GM21423 (cell line): ENCODE measurements around the gene ABL2.
"Not testable (repeated sequence)": the region's sequence is repeated elsewhere in the genome, so short reads cannot be mapped to it uniquely, and the experiment has no call there.

ENCODE experiments used
- ATAC-seq: cut with Tn5 transposase; IDR thresholded peaks from one replicate; pipeline ENCODE4 v1.9.1; 2021; ENCODE audit warnings: mild to moderate bottlenecking, moderate library complexity; ENCODE audit not compliant: unreplicated experiment

The ABL2 gene

GRCh38 chr1:179217943-179218507 lies 11.5 kb downstream of the ABL2 start:
- ATAC-seq = no peak

DNA sequence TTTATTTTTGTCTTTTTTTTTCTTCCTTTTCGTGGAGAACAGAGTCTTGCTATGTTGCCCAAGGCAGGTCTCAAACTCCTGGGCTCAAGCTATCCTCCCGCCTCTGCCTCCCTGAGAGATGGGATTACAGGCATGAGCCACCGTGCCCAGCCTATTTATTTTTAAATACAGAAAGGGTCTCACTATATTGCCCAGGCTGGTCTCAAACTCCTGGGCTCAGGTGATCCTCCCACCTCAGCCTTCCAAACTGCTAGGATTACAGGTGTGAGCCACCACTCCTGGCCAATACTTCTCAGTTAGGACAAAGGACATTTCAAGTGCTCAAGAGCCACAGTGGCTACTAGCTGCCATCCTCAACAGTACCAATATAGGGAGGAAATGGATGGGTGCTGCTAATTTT lies 16.2 kb downstream of the ABL2 start:
- ATAC-seq = not testable (repeated sequence)

DNA sequence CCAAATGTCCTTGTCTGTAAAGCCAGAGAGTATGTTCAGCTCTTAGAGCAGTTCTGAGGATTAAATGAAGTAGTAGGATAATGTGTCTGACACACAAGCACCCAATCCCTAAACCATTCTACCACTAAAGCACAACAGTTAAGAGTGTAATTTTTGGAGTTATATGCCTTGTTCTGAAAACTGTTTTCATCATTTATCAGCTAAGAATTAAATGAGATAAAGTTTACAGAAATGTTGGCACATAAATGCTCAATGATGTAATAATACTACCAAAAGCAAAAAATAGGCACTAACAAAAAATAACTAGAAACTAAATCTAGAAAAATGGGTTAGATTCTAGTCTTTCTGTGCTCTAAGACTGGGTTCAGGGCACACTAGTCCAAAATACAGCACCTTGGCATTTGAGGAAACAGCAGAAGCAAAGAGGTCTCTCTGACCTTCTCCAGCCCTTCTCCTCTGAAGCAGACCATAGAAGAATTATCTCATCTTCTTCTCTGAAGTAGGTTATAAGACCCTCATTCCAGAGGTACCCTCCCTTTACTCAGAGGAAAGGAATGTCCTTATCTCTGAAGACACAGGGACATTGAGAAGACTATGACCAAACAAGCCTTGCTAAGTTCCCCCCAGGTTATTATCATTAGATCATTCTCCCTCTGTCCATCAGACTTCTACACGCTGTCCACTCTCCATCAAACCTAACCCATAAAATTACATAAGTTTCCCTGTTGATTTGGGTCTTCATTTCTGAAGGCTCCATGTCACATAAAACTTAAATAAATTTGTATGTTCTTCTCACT lies 20.6 kb downstream of the ABL2 start:
- no peak for ATAC-seq

- ATAC-seq = no peak
These were observed 22.7 kb downstream of the ABL2 start for GRCh38 chr1:179206812-179207211.

DNA sequence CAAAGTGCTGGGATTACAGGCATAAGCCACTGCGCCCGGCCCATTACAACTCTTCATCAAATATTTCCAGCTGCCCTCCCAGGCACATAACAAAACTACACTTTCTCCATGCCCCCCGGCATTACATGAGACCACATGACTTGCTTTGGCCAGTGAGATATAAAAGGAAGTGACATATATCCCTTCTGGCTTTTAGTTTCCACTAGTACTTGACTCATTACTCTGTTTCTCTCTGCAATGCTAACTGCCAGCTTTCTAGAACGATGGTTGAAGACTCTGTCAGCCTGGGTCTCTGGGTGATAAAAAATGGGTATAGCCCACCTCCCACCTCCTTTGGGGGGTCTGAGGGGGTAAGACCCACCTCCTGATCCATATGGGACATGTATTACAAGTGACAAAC lies 24.2 kb downstream of the ABL2 start:
- no peak for ATAC-seq

- no peak for ATAC-seq
These were observed 27.3 kb downstream of the ABL2 start for GRCh38 chr1:179202161-179202560.

GRCh38 chr1:179200586-179200985 lies 28.9 kb downstream of the ABL2 start:
- ATAC-seq = no peak

GRCh38 chr1:179197690-179198297 lies 31.7 kb downstream of the ABL2 start:
- no peak for ATAC-seq

GRCh38 chr1:179195857-179196256 lies 33.6 kb downstream of the ABL2 start:
- not testable (repeated sequence) for ATAC-seq

- no peak for ATAC-seq
These were observed 34.1 kb downstream of the ABL2 start for GRCh38 chr1:179195376-179195775.

- ATAC-seq = no peak
These were observed 35.4 kb downstream of the ABL2 start for GRCh38 chr1:179194068-179194537.

DNA sequence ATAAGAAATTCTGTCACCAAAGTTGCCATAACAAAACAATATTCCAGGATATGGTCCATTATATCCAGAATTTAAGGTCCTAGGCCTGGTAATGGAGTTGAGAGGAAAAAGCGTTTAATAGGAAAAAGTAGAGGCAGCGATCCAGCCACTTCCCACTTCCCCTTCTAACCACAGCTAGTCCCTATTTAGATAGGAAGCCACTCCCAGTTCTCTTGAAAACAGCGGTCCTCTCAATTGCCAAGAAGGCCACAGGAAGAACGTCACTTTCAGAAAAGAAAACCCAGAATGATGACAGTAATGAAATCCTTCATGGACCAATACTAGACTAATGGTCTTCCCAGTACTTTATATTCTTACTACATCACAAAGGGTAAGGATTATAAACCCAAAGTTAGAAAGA lies 38.6 kb downstream of the ABL2 start:
- ATAC-seq = no peak

DNA sequence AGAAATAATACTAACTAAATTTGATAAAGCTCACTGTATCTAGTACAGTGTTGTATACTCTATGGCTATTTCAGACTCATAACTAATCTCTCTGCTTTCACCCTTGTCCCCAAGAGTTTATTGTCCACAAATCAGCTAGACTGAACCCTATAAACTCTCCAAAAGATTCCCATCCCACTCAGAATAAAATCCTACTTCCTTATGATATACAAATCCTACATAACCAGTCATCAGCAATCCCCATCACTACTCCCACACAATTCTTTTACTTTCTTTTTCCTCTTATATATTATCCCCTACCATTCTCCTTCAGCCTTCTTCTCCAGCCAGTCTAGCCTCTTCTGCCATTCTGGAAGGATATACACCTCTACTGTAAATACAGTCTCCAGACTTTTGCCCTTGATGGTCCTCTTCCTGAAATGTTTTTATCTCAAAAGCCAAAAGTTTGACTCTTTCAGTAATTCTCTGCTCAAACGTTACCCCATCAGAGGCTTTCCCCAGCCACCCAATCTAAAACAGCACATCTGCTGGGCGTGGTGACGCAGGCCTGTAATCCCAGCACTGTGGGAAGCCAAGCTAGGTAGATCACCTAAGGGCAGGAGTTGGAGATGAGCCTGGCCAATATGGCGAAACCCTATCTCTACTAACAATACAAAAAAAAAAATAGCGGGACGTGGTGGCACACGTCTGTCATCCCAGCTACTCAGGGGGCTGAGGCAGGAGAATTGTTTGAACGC lies 41.6 kb downstream of the ABL2 start:
- ATAC-seq = no peak

GRCh38 chr1:179187043-179187442 lies 42.4 kb downstream of the ABL2 start:
- no peak for ATAC-seq

DNA sequence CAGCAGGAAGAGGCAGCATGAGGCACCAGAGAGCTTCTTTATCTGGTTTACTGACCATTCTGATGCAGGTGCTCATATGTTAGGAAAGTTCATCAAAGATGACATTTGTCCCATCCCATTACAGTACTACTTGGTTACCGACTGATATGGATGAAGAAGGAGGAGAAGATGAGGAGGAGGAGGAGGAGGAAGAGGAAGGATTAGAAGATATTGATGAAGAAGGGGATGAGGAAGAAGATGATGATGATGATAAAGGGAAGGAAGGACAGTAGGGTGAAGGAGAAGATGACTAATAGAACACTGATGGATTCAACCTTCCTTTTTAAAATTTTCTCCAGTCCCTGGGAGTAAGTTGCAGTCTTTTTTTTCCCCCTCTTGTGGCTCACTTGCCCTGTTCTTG lies 45.1 kb downstream of the ABL2 start:
- no peak for ATAC-seq

GRCh38 chr1:179183857-179184256 lies 45.6 kb downstream of the ABL2 start:
- ATAC-seq = no peak

DNA sequence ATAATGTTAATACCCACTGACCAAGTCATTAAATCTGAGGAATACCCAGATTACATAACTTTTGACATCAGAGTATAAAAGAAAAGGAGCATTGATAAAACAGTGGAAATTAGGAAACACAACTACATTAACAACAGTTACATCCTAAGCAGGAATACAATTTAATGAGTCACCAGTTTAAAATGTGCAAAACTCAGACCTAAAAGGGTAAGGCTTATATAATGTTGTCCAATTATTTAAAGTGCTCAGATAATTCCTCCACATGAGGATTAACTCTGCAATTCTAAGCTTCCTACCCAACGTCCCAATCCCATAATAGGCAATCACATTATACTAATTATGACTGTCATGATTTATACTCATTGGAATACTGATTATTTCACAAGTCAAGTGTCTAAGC lies 50.5 kb downstream of the ABL2 start:
- ATAC-seq = no peak

DNA sequence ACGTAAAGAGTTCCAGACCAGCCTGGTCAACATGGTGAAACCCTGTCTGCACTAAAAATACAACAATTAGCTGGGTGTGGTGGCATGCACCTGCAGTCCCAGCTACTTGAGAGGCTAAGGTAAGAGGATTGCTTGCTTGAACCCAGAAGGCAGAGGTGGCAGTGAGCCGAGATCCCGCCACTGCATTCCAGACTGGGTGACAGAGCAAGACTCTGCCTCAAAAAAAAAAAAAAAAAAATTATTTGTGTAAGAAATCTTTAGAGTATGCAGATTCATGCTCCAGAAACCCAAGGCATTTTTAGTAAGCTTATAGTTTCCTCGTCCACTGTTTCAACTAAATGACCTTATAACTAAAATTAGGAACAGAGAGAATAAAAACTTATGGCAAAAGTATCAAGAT lies 51.3 kb downstream of the ABL2 start:
- ATAC-seq = no peak

GRCh38 chr1:179177615-179178014 lies 51.9 kb downstream of the ABL2 start:
- ATAC-seq = no peak

DNA sequence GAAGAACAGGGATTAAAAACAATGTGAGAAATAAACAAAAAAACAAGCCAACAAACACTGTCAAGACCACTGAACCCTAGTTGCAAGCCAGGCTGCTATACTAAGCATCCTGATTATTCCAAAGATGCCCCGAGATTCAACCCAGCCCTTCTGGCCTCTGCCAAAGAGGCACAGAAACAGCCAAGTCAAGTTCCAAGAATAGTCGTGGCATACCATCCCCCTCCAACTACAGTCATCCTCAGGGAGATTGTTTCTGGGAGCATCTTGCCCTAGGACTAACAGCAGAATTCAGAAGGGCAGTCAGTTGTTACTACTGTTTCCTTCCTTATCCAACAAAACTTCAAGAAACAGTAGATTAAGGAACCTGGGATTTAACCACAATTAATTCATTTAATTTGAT lies 52.3 kb downstream of the ABL2 start:
- ATAC-seq = no peak

- no peak for ATAC-seq
These were observed 54.3 kb downstream of the ABL2 start for GRCh38 chr1:179175011-179175841.
